PFSK-1 (cell line): ENCODE results near the gene RELT.

Experiments used
- POLR2AphosphoS5 ChIP-seq: IDR thresholded peaks from 2 replicates; pipeline ENCODE4 v1.6.1; 2012; ENCODE audit warnings: low read depth, mild to moderate bottlenecking, control low read depth, low read length, moderate library complexity
- REST ChIP-seq, 2 experiments: IDR thresholded peaks; 2 replicates each; pipeline versions ENCODE4 v1.6.1 to v1.8.0; 2011 to 2012; ENCODE audit warnings: low read depth in 2 of 2, low read length in 2 of 2, control low read depth in 1 of 2, inconsistent platforms in 1 of 2, mild to moderate bottlenecking in 1 of 2, moderate library complexity in 1 of 2; ENCODE audit not compliant: insufficient read depth in 1 of 2
- SIN3A ChIP-seq: IDR thresholded peaks from 2 replicates; pipeline ENCODE4 v1.6.1; 2012; ENCODE audit warnings: mild to moderate bottlenecking, low read length, moderate library complexity, borderline replicate concordance; ENCODE audit not compliant: insufficient read depth
- TAF1 ChIP-seq: IDR thresholded peaks from 2 replicates; pipeline ENCODE4 v1.6.1; 2012; ENCODE audit warnings: low read length, control low read depth, borderline replicate concordance; ENCODE audit not compliant: insufficient read depth

GRCh38 chr11:73394416-73395296 is 18.5 kb downstream of the RELT start:
- TF ChIP-seq TAF1: no peak
- no peak for TF ChIP-seq POLR2AphosphoS5
- TF ChIP-seq REST (IDR thresholded peaks at IDR 0.05; ENCODE audit: insufficient read depth in 1 of 2, low read depth in 2 of 2, low read length in 2 of 2): no peak
- TF ChIP-seq SIN3A: no peak
